HG02642 (cell line): ENCODE data around the gene SLC4A4.

Experiments used
- ATAC-seq: cut with Tn5 transposase; IDR thresholded peaks from one replicate; pipeline ENCODE4 v1.9.1; 2021; ENCODE audit warnings: mild to moderate bottlenecking; ENCODE audit not compliant: unreplicated experiment, poor library complexity

The SLC4A4 gene

GRCh38 chr4:71584585-71584984 is 245.8 kb downstream of the SLC4A4 start:
- ATAC-seq, result no peak

GRCh38 chr4:71586087-71586763 is 247.4 kb downstream of the SLC4A4 start:
- no peak for ATAC-seq

- no peak for ATAC-seq
These were observed 249.2 kb downstream of the SLC4A4 start for GRCh38 chr4:71587995-71588394.

- no peak for ATAC-seq
These were observed 254.0 kb downstream of the SLC4A4 start for GRCh38 chr4:71592793-71593192.

GRCh38 chr4:71593311-71593710 is 254.5 kb downstream of the SLC4A4 start:
- ATAC-seq, result no peak

- no peak for ATAC-seq
These were observed 256.8 kb downstream of the SLC4A4 start for GRCh38 chr4:71595576-71596108.

- no peak for ATAC-seq
These were observed 260.8 kb downstream of the SLC4A4 start for GRCh38 chr4:71599578-71599977.

- ATAC-seq, result no peak
These were observed 263.6 kb downstream of the SLC4A4 start for GRCh38 chr4:71602289-71602900.

GRCh38 chr4:71604785-71605184 is 266.0 kb downstream of the SLC4A4 start:
- peak; percentile 76 for ATAC-seq

GRCh38 chr4:71607109-71607508 is 268.3 kb downstream of the SLC4A4 start:
- no peak for ATAC-seq

GRCh38 chr4:71607780-71608677 is 269.2 kb downstream of the SLC4A4 start:
- no peak for ATAC-seq

- no peak for ATAC-seq
These were observed 269.9 kb downstream of the SLC4A4 start for GRCh38 chr4:71608678-71609071.

- no peak for ATAC-seq
These were observed 270.3 kb downstream of the SLC4A4 start for GRCh38 chr4:71609167-71609566.

GRCh38 chr4:71609651-71610050 is 270.8 kb downstream of the SLC4A4 start:
- no peak for ATAC-seq

GRCh38 chr4:71614621-71615020 is 275.8 kb downstream of the SLC4A4 start:
- ATAC-seq, result no peak

GRCh38 chr4:71616168-71616811 is 277.5 kb downstream of the SLC4A4 start:
- no peak for ATAC-seq
